OCI-LY7 (cell line): ENCODE measurements around the gene HOGA1.

Source experiments
- EZH2phosphoT487 ChIP-seq: fragments of 200-600 bp; sonication (generic); IDR thresholded peaks from 2 replicates; pipeline ENCODE4 v1.6.1; 2018; ENCODE audit warnings: low read depth, borderline replicate concordance, mild to moderate bottlenecking, mixed run types, antibody characterized with exemption, low read length, moderate library complexity, mixed read lengths
- TF ChIP-seq, protein P1 (sequence below): fragments of 200-600 bp; sonication (generic); conservative IDR thresholded peaks from 2 replicates; pipeline ENCODE4 v1.5.1; 2014; ENCODE audit warnings: mild to moderate bottlenecking, antibody characterized with exemption, low read length, moderate library complexity, mixed read lengths

DNA sequence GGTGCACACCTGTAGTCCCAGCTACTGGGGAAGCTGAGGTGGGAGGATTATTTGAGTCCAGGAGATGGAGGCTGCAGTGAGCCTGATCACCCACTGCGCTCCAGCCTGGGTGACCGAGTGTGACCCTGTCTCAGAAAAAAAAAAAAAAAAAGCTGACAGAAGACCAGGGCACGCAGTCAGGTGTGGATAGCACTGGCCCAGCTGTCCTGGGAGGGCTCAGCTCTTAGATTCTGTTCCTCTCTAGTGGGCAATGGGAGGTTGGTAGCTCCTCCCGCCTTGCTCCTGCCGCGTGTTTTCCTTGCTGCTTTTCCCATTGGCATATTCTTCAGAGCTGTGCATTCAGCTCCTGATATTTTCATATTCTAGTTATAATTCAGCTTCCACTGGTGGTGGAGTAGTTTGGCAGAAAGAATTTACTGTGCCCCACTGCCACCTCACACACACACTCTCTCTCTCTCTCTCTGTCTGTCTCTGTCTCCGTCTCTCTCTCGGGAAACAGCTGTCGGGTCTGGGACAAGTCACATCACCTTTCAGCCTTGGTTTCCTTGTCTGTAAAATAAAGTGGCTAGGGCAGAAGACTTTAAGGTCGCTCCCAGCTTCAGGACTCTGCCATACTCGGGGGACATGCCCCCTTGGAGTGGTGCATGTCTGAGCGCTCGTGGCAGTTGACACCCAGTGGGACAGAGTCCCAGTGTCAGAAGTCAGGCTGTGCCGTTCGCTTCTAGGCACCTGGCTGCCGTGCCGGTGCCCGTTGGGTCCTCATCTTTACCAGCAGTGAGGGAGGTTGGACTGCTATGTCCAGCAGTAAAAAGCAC, 37.5 kb upstream of the HOGA1 start:
- TF ChIP-seq, protein P1, sequence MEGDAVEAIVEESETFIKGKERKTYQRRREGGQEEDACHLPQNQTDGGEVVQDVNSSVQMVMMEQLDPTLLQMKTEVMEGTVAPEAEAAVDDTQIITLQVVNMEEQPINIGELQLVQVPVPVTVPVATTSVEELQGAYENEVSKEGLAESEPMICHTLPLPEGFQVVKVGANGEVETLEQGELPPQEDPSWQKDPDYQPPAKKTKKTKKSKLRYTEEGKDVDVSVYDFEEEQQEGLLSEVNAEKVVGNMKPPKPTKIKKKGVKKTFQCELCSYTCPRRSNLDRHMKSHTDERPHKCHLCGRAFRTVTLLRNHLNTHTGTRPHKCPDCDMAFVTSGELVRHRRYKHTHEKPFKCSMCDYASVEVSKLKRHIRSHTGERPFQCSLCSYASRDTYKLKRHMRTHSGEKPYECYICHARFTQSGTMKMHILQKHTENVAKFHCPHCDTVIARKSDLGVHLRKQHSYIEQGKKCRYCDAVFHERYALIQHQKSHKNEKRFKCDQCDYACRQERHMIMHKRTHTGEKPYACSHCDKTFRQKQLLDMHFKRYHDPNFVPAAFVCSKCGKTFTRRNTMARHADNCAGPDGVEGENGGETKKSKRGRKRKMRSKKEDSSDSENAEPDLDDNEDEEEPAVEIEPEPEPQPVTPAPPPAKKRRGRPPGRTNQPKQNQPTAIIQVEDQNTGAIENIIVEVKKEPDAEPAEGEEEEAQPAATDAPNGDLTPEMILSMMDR, result no peak
- no peak for TF ChIP-seq EZH2phosphoT487
